Nephron progenitor cell (in vitro differentiated cells): ENCODE data around the gene LSM14B.

ENCODE experiments used
- DNase-seq: peaks from one replicate; pipeline ENCODE4 v3.0.0; 2021
- H3K27ac Mint-ChIP-seq: 2 replicates; pipeline ENCODE4 v1.8.0; 2021; ENCODE audit warnings: mild to moderate bottlenecking, moderate library complexity, mixed read lengths
- H3K27me3 Mint-ChIP-seq: 2 replicates; pipeline ENCODE4 v1.8.0; 2021; ENCODE audit warnings: mild to moderate bottlenecking, low read depth, mixed read lengths; ENCODE audit not compliant: poor library complexity
- H3K36me3 Mint-ChIP-seq: 2 replicates; pipeline ENCODE4 v1.8.0; 2021; ENCODE audit warnings: low read depth, mixed read lengths
- H3K4me1 Mint-ChIP-seq: 2 replicates; pipeline ENCODE4 v1.8.0; 2021; ENCODE audit warnings: mixed read lengths
- H3K4me3 Mint-ChIP-seq: 2 replicates; pipeline ENCODE4 v1.8.0; 2021; ENCODE audit warnings: mild to moderate bottlenecking, moderate library complexity, mixed read lengths
- H3K9me3 Mint-ChIP-seq: 2 replicates; pipeline ENCODE4 v1.8.0; 2021; ENCODE audit warnings: mild to moderate bottlenecking, moderate library complexity, mixed read lengths
- TF ChIP-seq, protein P1 (sequence below): fragments of 200-600 bp; sonication (generic); IDR thresholded peaks from 2 replicates; pipeline ENCODE4 v1.5.0; 2021; ENCODE audit warnings: antibody characterized with exemption

The LSM14B gene

DNA sequence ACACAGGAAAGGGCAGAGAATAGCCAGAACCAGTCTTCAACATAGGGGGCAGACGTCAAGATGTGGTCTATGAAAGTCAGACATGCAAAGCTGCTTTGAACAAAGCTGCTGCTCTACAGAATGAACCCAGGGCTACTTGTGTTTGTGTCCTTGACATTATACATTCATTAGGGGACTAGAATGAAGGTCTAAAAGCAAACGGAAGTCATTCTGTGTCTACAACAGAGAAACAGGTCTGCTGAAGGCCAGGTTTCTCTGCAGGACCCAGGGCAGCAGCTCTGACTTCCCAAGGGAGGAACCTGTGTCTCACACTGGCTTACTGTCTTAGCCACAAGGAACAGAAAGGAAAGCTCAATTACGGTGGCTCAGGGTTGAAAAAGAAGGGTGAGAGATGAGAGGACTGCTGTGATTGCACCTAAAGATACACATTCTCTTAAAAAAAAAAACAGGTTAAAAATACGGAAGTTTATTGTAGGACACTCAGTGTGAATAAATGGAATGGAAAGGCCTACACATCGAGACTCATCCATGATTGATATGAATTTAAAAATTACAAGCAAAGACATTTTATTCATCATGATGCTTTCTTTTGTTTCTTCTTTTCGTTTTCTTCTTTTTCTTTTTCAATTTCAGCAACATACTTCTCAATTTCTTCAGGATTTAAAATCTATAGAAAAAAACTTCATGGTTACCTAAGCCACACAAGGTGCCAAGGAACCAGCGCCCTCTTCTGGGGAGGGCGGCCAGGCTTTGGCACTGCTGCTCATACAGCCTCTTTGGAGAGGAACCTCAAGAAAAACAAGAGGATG, 14.2 kb downstream of the LSM14B start:
- DNase-seq: peak; percentile 67

DNA sequence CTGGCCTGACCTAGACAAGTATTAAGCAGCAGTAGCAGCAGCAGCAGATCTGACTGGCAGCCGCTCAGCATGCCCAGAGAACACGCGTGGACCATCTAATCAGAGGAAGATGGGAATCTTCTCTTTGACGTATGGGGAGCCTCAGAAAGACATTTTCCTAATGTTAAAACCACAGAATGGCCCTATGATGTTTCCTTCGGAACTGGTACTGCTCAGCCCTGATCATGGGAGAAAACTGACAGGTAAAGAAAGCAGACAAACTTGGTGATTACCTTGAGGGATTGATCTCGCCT, 14.8 kb downstream of the LSM14B start:
- TF ChIP-seq, protein P1, sequence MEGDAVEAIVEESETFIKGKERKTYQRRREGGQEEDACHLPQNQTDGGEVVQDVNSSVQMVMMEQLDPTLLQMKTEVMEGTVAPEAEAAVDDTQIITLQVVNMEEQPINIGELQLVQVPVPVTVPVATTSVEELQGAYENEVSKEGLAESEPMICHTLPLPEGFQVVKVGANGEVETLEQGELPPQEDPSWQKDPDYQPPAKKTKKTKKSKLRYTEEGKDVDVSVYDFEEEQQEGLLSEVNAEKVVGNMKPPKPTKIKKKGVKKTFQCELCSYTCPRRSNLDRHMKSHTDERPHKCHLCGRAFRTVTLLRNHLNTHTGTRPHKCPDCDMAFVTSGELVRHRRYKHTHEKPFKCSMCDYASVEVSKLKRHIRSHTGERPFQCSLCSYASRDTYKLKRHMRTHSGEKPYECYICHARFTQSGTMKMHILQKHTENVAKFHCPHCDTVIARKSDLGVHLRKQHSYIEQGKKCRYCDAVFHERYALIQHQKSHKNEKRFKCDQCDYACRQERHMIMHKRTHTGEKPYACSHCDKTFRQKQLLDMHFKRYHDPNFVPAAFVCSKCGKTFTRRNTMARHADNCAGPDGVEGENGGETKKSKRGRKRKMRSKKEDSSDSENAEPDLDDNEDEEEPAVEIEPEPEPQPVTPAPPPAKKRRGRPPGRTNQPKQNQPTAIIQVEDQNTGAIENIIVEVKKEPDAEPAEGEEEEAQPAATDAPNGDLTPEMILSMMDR: peak; percentile 21
- DNase-seq: no peak
- Mint-ChIP-seq H3K9me3 (no peaks in the 10 kb centered on the region), H3K36me3 (peaks cover 54% of the 10 kb centered on the region), H3K4me3 (no peak overlapping the region), H3K4me1 (peaks cover 20% of the 10 kb centered on the region), H3K27me3 (peaks cover 3% of the 10 kb centered on the region), H3K27ac (peak overlapping the region; percentile 44)

More for the DNA sequence above, 14.2 kb downstream of the LSM14B start:
- Mint-ChIP-seq H3K27me3 (peaks cover 3% of the 10 kb centered on the region), H3K36me3 (peaks cover 58% of the 10 kb centered on the region), H3K4me1 (peaks cover 14% of the 10 kb centered on the region), H3K27ac (peak overlapping the region; percentile 92), H3K4me3 (no peak overlapping the region), H3K9me3 (no peaks in the 10 kb centered on the region)
- TF ChIP-seq, protein P1: peak; percentile 76

DNA sequence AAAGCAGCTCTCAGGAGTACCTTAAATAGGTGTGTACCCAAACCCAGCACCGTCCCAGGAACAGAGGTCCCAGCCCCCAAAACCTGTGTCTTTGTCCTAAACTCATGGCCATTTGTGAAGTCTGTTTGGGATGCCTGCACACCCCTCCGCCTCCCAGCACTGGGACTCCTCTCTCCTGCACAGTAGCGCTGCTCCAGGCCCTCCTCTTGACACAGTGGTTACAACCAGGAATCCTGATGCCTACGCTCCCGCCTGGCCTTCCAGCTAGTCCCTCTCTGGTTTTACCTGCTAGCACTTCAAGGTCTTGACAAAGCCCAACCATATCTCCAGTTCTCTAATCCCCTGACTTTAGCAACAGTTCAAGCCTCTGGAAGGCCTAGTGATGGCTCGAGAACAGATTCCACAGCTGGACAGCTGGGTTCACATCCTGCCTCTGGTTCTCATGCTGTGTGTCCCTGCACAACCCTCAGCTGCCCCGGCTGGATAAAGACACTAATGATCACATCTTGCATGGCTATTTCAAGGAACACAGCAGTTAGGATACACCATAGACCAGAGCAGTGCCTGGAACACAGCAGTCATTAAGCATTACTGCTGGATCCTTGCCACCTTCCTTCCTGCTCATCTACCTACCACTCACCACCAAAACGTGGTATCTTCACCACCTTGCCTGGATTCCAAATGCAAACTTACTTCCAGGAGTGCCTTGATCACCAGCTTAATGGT, 15.4 kb downstream of the LSM14B start:
- peaks cover 24% of the 10 kb centered on the region for H3K4me1 Mint-ChIP-seq
- no peak for DNase-seq
- H3K9me3 Mint-ChIP-seq: no peaks in the 10 kb centered on the region
- no peak overlapping the region for H3K4me3 Mint-ChIP-seq
- peaks cover 48% of the 10 kb centered on the region for H3K36me3 Mint-ChIP-seq
- TF ChIP-seq, protein P1: no peak
- peak overlapping the region; percentile 92 for H3K27ac Mint-ChIP-seq
- H3K27me3 Mint-ChIP-seq: peaks cover 3% of the 10 kb centered on the region

DNA sequence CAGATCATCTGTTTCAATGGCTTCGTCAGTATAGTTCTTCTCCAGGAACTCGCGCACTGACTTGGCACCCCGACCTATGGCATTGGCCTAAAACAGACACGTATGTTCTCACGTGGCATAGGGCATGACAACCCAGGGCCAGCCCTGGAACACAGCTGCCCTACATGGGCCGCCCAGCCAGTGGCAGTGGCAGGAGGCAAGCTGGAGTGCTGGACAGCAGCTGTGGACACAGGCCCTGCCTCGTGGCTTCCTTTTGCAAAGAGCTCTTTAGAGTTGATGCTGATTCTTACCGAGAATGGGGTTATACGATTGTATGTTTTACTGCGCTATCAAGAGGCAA, 15.9 kb downstream of the LSM14B start:
- Mint-ChIP-seq H3K27me3 (peaks cover 3% of the 10 kb centered on the region), H3K27ac (peak overlapping the region; percentile 92), H3K36me3 (peaks cover 48% of the 10 kb centered on the region), H3K9me3 (no peaks in the 10 kb centered on the region), H3K4me1 (peaks cover 24% of the 10 kb centered on the region), H3K4me3 (no peak overlapping the region)
- no peak for DNase-seq
- TF ChIP-seq, protein P1: no peak

DNA sequence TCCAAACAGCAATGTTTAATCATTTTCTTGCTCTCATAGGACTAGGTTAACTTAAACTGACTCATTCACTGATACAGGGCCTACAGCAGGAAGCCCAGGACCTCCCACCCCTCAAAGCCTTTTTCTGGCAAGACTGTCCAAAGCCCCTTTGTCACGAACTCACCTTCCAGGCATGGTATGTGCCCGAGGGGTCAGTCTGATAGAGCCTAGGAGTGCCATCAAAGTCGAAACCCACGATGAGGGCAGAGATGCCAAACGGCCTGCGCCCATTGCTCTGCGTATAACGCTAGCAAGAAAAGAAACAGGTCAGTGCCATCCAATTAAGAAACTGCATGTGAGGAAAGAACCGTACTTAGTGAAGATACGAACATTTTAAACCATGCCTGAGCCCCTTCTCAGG, 16.6 kb downstream of the LSM14B start:
- Mint-ChIP-seq H3K9me3 (no peaks in the 10 kb centered on the region), H3K27me3 (peaks cover 3% of the 10 kb centered on the region)

More for the DNA sequence above, 16.6 kb downstream of the LSM14B start:
- no peak for DNase-seq
- H3K4me1 Mint-ChIP-seq: peaks cover 24% of the 10 kb centered on the region
- H3K27ac Mint-ChIP-seq: peak overlapping the region; percentile 32
- TF ChIP-seq, protein P1: no peak
- no peak overlapping the region for H3K4me3 Mint-ChIP-seq
- peaks cover 47% of the 10 kb centered on the region for H3K36me3 Mint-ChIP-seq
